Adrenal gland (tissue), 5 donors: ENCODE results near the gene CAMTA1.

Source experiments
- CTCF ChIP-seq, 6 experiments: fragments of 450-650 bp in 4 of 6; fragments of 200-600 bp in 2 of 6; sonication (generic) in 1 of 6; IDR thresholded peaks; 1 replicate in 5 of 6; 2 replicates in 1 of 6; pipeline versions ENCODE4 v1.5.1 to v1.8.0; 2016 to 2021; ENCODE audit warnings: antibody characterized with exemption in 6 of 6, mild to moderate bottlenecking in 2 of 6, moderate library complexity in 1 of 6
- POLR2A ChIP-seq, 2 donors: fragments of 450-650 bp; IDR thresholded peaks; one replicate each; pipeline ENCODE4 v1.6.1; 2017; ENCODE audit warnings: antibody characterized with exemption in 2 of 2, mild to moderate bottlenecking in 2 of 2, moderate library complexity in 1 of 2
- donor health status: DM: no; HTN: no; CAD: no.

GRCh38 chr1:7405844-7406500 lies 620.7 kb downstream of the CAMTA1 start:
- TF ChIP-seq CTCF (IDR thresholded peaks at IDR 0.05): no peak
- no peak for TF ChIP-seq POLR2A (IDR thresholded peaks at IDR 0.05)
